K562 (cell line): ENCODE data around the gene HOXB6. TPM values are rescaled to one million over a fixed set of nuclear protein-coding genes. Genes with fewer than 3 reads are reported as not detected.

Source experiments
- CBX2 ChIP-seq: fragments of 200-600 bp; sonication (generic); IDR thresholded peaks from one replicate; pipeline ENCODE4 v1.6.1; 2012; ENCODE audit warnings: mild to moderate bottlenecking, low read length, inconsistent platforms; ENCODE audit not compliant: insufficient read depth, poor library complexity, severe bottlenecking
- CREBBP ChIP-seq: IDR thresholded peaks from one replicate; pipeline ENCODE4 v1.6.1; 2012; ENCODE audit warnings: low read depth, mild to moderate bottlenecking, control low read depth, inconsistent platforms, low read length
- DACH1 ChIP-seq: fragments of 450-650 bp; IDR thresholded peaks from 2 replicates; pipeline ENCODE4 v1.6.1; 2018; ENCODE audit not compliant: partially characterized antibody
- ETV1 ChIP-seq: fragments of 450-650 bp; conservative IDR thresholded peaks from 2 replicates; pipeline ENCODE4 v1.6.1; 2016; ENCODE audit warnings: missing genetic modification characterization, control low read depth, low read depth, missing compliant biosample characterization
- GATAD2B ChIP-seq: fragments of 450-650 bp; IDR thresholded peaks from 2 replicates; pipeline ENCODE4 v1.6.1; 2017; ENCODE audit warnings: mild to moderate bottlenecking, borderline replicate concordance
- HMG20A ChIP-seq: fragments of 450-650 bp; formaldehyde crosslinking; conservative IDR thresholded peaks from 2 replicates; pipeline ENCODE4 v1.4.0; 2020; ENCODE audit warnings: mild to moderate bottlenecking, mixed read lengths
- KAT7 ChIP-seq: sonication (generic); formaldehyde crosslinking; IDR thresholded peaks from 2 replicates; pipeline ENCODE4 v1.8.0; 2022; ENCODE audit warnings: missing genetic modification reagents, mild to moderate bottlenecking, borderline replicate concordance
- KLF16 ChIP-seq: IDR thresholded peaks from 2 replicates; pipeline ENCODE4 v1.6.1; 2016; ENCODE audit warnings: antibody characterized with exemption
- LARP7 ChIP-seq: fragments of 450-650 bp; IDR thresholded peaks from 2 replicates; pipeline ENCODE4 v1.6.1; 2016
- NCOA6 ChIP-seq: fragments of 450-650 bp; IDR thresholded peaks from 2 replicates; pipeline ENCODE4 v1.6.1; 2017; ENCODE audit warnings: mild to moderate bottlenecking
- NR2C2 ChIP-seq, 2 experiments: fragments of 200-800 bp in 1 of 2; sonication (Bioruptor generic) in 1 of 2; sonication (generic) in 1 of 2; formaldehyde crosslinking in 1 of 2; IDR thresholded peaks; 2 replicates each; pipeline versions ENCODE4 v1.6.1 to v1.8.0; 2016 to 2022; ENCODE audit warnings: mild to moderate bottlenecking in 1 of 2, missing compliant biosample characterization in 1 of 2, missing genetic modification characterization in 1 of 2, missing genetic modification reagents in 1 of 2
- PBX2 ChIP-seq, 2 experiments: IDR thresholded peaks in 1 of 2; conservative IDR thresholded peaks in 1 of 2; 2 replicates each; pipeline ENCODE4 v1.6.1; 2016; ENCODE audit warnings: low read depth in 2 of 2, mild to moderate bottlenecking in 1 of 2, missing compliant biosample characterization in 1 of 2, missing genetic modification characterization in 1 of 2, moderate library complexity in 1 of 2
- POLR2AphosphoS5 ChIP-seq: IDR thresholded peaks from 2 replicates; pipeline ENCODE4 v1.6.1; 2011; ENCODE audit warnings: mild to moderate bottlenecking, low read depth, low read length, moderate library complexity; ENCODE audit not compliant: control insufficient read depth, insufficient read depth
- POLR2G ChIP-seq: fragments of 200-400 bp; formaldehyde crosslinking; IDR thresholded peaks from 2 replicates; pipeline ENCODE4 v1.6.1; 2017; ENCODE audit warnings: low read depth, mild to moderate bottlenecking, antibody characterized with exemption, low read length, moderate library complexity
- RHOXF2B ChIP-seq: fragments of 250-450 bp; sonication (Bioruptor Pico); conservative IDR thresholded peaks from 2 replicates; pipeline ENCODE4 v1.5.1; 2021
- RUNX1 ChIP-seq: sonication (generic); IDR thresholded peaks from 2 replicates; pipeline ENCODE4 v1.6.1; 2016; ENCODE audit warnings: antibody characterized with exemption, low read depth
- SMAD4 ChIP-seq: fragments of 250-450 bp; sonication (Bioruptor Pico); conservative IDR thresholded peaks from 2 replicates; pipeline ENCODE4 v1.8.0; 2021; ENCODE audit warnings: inconsistent platforms, mild to moderate bottlenecking, moderate library complexity
- polyA plus RNA-seq, 8 experiments: library from polyadenylated mRNA; depleted of rRNA in 4 of 8; stranded (reverse) in 5 of 8; unstranded in 3 of 8; fragments of >200 nt; fragmentation: Nextera tagmentation in 2 of 8; fragmentation: Illumina TruSeq in 1 of 8; extraction: Ambion mirVana in 2 of 8; extraction: Trizol in 1 of 8; gene quantifications; 2 replicates each; pipeline versions ENCODE4 v1.2.1 to v1.2.3, GENCODE V29; 2011 to 2014; ENCODE audit warnings: inconsistent platforms in 1 of 8, missing spikeins in 1 of 8
- total RNA-seq, 7 experiments: library from RNA; depleted of rRNA in 6 of 7; stranded (reverse); fragments of >200 nt in 6 of 7; fragmentation: Illumina TruSeq in 2 of 7; extraction: Trizol in 2 of 7; gene quantifications; 2 replicates each; pipeline versions ENCODE4 v1.2.1 to v1.2.3, GENCODE V29; 2011 to 2021; ENCODE audit warnings: low replicate concordance in 1 of 7
- TF ChIP-seq, protein P1 (sequence below), 2 experiments: fragments of 150-350 bp in 1 of 2; IDR thresholded peaks; 2 replicates each; pipeline ENCODE4 v1.6.1; 2012 to 2016; ENCODE audit warnings: low read depth in 2 of 2, low read length in 2 of 2, mild to moderate bottlenecking in 1 of 2, moderate library complexity in 1 of 2
- TF ChIP-seq, protein P2 (sequence below): fragments of 250-450 bp; sonication (Bioruptor Pico); IDR thresholded peaks from 2 replicates; pipeline ENCODE4 v1.4.0; 2020; ENCODE audit warnings: mild to moderate bottlenecking

The HOXB6 gene
- total and polyA plus RNA-seq, 9 of the 15 experiments (the other 6 are each of a cell fraction or from before 2014, with no cell fraction given): 1.2 to 14.8 (median 4.9) TPM

- TF ChIP-seq, protein P1, sequence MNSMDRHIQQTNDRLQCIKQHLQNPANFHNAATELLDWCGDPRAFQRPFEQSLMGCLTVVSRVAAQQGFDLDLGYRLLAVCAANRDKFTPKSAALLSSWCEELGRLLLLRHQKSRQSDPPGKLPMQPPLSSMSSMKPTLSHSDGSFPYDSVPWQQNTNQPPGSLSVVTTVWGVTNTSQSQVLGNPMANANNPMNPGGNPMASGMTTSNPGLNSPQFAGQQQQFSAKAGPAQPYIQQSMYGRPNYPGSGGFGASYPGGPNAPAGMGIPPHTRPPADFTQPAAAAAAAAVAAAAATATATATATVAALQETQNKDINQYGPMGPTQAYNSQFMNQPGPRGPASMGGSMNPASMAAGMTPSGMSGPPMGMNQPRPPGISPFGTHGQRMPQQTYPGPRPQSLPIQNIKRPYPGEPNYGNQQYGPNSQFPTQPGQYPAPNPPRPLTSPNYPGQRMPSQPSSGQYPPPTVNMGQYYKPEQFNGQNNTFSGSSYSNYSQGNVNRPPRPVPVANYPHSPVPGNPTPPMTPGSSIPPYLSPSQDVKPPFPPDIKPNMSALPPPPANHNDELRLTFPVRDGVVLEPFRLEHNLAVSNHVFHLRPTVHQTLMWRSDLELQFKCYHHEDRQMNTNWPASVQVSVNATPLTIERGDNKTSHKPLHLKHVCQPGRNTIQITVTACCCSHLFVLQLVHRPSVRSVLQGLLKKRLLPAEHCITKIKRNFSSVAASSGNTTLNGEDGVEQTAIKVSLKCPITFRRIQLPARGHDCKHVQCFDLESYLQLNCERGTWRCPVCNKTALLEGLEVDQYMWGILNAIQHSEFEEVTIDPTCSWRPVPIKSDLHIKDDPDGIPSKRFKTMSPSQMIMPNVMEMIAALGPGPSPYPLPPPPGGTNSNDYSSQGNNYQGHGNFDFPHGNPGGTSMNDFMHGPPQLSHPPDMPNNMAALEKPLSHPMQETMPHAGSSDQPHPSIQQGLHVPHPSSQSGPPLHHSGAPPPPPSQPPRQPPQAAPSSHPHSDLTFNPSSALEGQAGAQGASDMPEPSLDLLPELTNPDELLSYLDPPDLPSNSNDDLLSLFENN (IDR thresholded peaks at IDR 0.05; ENCODE audit: low read depth in 2 of 2, low read length in 2 of 2): peak in 1 of 2 experiments; percentile 65; a peak in 1 of 4 replicates
- no peak for TF ChIP-seq GATAD2B
- peak; percentile 87 for TF ChIP-seq PBX2 (CRISPR knock-in tag; IDR thresholded peaks at IDR 0.05; ENCODE audit: low read depth)
- peak; percentile 96 for TF ChIP-seq PBX2 (tag; conservative IDR thresholded peaks at IDR 0.05; ENCODE audit: low read depth)
- TF ChIP-seq NR2C2 (CRISPR knock-in tag; IDR thresholded peaks at IDR 0.05): no peak
- 0 out of 2 replicates have a peak, but pooled peaks have one; percentile 23 for TF ChIP-seq NR2C2 (tag; IDR thresholded peaks at IDR 0.05)
- TF ChIP-seq CREBBP: no peak
- no peak for TF ChIP-seq POLR2G
- no peak for TF ChIP-seq HMG20A (CRISPR knock-in tag)
- 0 out of 2 replicates have a peak, but pooled peaks have one; percentile 50 for TF ChIP-seq LARP7
- no peak for TF ChIP-seq KAT7
- TF ChIP-seq NCOA6: no peak
- TF ChIP-seq RUNX1: no peak
- TF ChIP-seq KLF16: no peak
- no peak for TF ChIP-seq DACH1
- no peak for TF ChIP-seq RHOXF2B
- TF ChIP-seq POLR2AphosphoS5: no peak
- TF ChIP-seq CBX2: no peak
- peak; percentile 10; the same call in 1 of the 2 replicates for TF ChIP-seq SMAD4 (CRISPR knock-in tag)
- TF ChIP-seq, protein P2, sequence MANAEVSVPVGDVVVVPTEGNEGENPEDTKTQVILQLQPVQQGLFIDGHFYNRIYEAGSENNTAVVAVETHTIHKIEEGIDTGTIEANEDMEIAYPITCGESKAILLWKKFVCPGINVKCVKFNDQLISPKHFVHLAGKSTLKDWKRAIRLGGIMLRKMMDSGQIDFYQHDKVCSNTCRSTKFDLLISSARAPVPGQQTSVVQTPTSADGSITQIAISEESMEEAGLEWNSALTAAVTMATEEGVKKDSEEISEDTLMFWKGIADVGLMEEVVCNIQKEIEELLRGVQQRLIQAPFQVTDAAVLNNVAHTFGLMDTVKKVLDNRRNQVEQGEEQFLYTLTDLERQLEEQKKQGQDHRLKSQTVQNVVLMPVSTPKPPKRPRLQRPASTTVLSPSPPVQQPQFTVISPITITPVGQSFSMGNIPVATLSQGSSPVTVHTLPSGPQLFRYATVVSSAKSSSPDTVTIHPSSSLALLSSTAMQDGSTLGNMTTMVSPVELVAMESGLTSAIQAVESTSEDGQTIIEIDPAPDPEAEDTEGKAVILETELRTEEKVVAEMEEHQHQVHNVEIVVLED (CRISPR knock-in tag): no peak
- peak; percentile 29; the same call in 1 of the 2 replicates for TF ChIP-seq ETV1 (tag)
Observed at GRCh38 chr17:48546137-48546923, 58.5 kb downstream of the HOXB6 start (continued).
